ENCODE results near the gene SLC5A6. TPM values are rescaled to one million over a fixed set of nuclear protein-coding genes. Genes with fewer than 3 reads are reported as not detected.

Gene SLC5A6
- polyA plus RNA-seq (2011; rRNA removed) (22.3 and 33.7 TPM in 2 replicates), polyA minus RNA-seq (2011; rRNA and poly(A)+ RNA removed) (28.8 and 46.7 TPM in 2 replicates)

GRCh38 chr2:27211943-27212625 lies at the start of gene SLC5A6, which contains the start of gene ATRAID:
TSS of gene SLC5A6 (minus strand) at chr2:27212268. CDS start at chr2:27207650, 4,618 bp downstream.
TSS of gene ATRAID (plus strand) at chr2:27212041. CDS start at chr2:27212369, 328 bp downstream.
- CTCF ChIA-PET, result no interaction called here
- H3K27me3 ChIP-seq (ENCODE audit: control insufficient read depth, insufficient read depth, low read length), result no peaks in the 10 kb centered on the region
- POLR2A ChIA-PET, result interaction anchor here (0.6 to 0.7 kb wide), 3 partner anchors 18 to 1594 kb away, joined by 3 read pairs; partner anchors contain the start of gene PREB
- H3K4me3 ChIP-seq (ENCODE audit: low read depth, low read length), result peak within 1 kb of the TSS; percentile 87
- DNase-seq (ENCODE audit: low read depth), result no peak
- no peak for TF ChIP-seq CTCF (IDR thresholded peaks at IDR 0.05; ENCODE audit: insufficient read depth, low read depth, low read length)
- peaks cover 7% of the 10 kb centered on the region for H3K36me3 ChIP-seq (ENCODE audit: control insufficient read depth, insufficient read depth, low read length)

DNA sequence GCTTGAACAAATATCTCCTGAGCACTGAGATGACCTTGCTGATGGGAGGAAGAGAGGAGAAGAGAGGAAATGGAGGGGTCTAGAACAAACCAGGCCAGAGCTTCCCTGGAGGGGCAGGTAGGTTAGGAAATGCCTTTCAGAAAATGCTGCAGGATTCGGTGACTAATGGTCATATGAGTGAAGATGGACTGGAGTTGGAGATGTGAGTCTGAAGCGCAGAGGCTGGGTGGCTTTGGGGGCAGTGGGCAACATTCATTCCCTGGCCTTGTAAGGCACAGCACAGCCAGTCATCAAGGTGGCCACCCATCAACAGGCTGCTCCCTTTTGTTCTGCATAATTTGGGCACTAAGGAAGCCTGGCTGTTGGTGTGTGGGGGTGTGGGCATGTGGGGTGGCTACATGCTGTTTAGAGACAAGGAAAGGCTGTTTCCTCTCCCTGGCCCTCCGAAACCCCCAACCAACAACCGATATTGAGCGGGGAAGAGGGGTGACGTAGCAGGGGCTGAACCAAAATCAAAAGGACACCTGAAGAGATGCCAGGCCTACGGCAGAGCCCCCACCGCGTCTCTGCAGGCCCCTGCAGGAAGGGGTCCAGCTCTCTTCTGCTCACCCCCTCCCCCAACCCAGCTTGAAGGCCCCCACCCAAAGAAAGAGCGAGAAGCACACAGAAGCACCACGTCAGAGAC lies 49.3 kb upstream of the SLC5A6 start:
- H3K4me3 ChIP-seq (ENCODE audit: low read depth, low read length), result no peak overlapping the region
- H3K27me3 ChIP-seq (ENCODE audit: control insufficient read depth, insufficient read depth, low read length), result peaks cover 55% of the 10 kb centered on the region
- ChIA-PET CTCF (interaction anchor here (7.9 kb wide), 1 partner anchor 20 kb away, joined by 64 read pairs; the partner anchor contains the start of gene TRIM54), POLR2A (no interaction called here)
- no peak for TF ChIP-seq CTCF (IDR thresholded peaks at IDR 0.05; ENCODE audit: insufficient read depth, low read depth, low read length)
- H3K36me3 ChIP-seq (ENCODE audit: control insufficient read depth, insufficient read depth, low read length), result no peaks in the 10 kb centered on the region
- no peak for DNase-seq (ENCODE audit: low read depth)

DNA sequence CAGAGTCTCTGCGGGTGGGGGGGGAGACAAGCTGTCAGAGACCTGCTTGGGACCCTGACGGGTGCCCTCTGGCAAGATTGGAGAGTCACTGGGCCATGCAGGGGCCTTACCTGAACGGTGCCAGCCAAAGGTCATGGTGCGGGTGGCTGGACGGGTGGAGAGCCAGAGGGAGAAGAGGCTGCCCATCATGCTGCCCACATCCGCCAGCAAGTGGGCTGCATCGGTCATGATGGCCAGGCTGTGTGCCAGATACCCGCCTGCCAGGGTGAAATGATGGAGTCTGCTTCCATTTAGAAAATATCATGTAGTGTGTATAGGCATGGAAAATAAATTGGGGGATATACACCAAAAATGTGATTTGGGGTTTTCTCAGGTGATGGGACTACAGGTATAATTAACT lies 46.0 kb upstream of the SLC5A6 start:
- CTCF ChIA-PET, result interaction anchor here (1.5 to 1.8 kb wide), 2 partner anchors 9 to 21 kb away, joined by 4 to 9 read pairs; no protein-coding TSS in a partner anchor
- Histone ChIP-seq H3K36me3 (ENCODE audit: control insufficient read depth, insufficient read depth, low read length) (no peaks in the 10 kb centered on the region), H3K27me3 (ENCODE audit: control insufficient read depth, insufficient read depth, low read length) (peaks cover 31% of the 10 kb centered on the region), H3K4me3 (ENCODE audit: low read depth, low read length) (no peak overlapping the region)
- DNase-seq (ENCODE audit: low read depth), result no peak
- POLR2A ChIA-PET, result no interaction called here
- TF ChIP-seq CTCF (IDR thresholded peaks at IDR 0.05; ENCODE audit: insufficient read depth, low read depth, low read length), result no peak

GRCh38 chr2:27256855-27257454 lies 44.9 kb upstream of the SLC5A6 start:
- Histone ChIP-seq H3K4me3 (ENCODE audit: low read depth, low read length) (no peak overlapping the region), H3K27me3 (ENCODE audit: control insufficient read depth, insufficient read depth, low read length) (peaks cover 26% of the 10 kb centered on the region), H3K36me3 (ENCODE audit: control insufficient read depth, insufficient read depth, low read length) (no peaks in the 10 kb centered on the region)
- ChIA-PET POLR2A (no interaction called here), CTCF (interaction anchor here (1.3 to 1.6 kb wide), 2 partner anchors 8 to 45 kb away, joined by 4 read pairs; no protein-coding TSS in a partner anchor)
- no peak for DNase-seq (ENCODE audit: low read depth)
- no peak for TF ChIP-seq CTCF (IDR thresholded peaks at IDR 0.05; ENCODE audit: insufficient read depth, low read depth, low read length)

DNA sequence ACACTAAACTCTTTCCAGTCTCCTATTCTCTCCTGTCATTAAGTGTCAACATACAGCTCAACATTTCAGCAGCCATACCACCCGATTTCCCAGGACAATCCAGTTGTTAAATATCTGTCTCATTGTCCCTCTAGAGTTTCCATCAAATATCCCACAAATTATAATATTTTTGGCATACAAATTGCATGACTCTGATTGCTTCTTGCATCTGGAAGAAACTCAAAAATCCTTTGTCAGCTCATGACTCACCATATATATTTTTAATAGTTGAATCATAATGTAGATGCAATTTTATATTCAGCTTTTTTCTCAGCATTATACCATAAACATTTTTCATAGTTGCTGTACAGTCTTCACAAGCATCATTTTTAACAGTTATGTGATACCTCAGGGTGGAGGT lies 43.6 kb upstream of the SLC5A6 start:
- POLR2A ChIA-PET, result interaction anchor here (0.6 kb wide), 1 partner anchor 77 kb away, joined by 15 read pairs; no protein-coding TSS in a partner anchor
- CTCF ChIA-PET, result interaction anchor here (0.8 to 1.6 kb wide), 5 partner anchors 9 to 64 kb away, joined by 3 to 5 read pairs (median 4); no protein-coding TSS in a partner anchor
- no peaks in the 10 kb centered on the region for H3K36me3 ChIP-seq (ENCODE audit: control insufficient read depth, insufficient read depth, low read length)
- H3K4me3 ChIP-seq (ENCODE audit: low read depth, low read length), result no peak overlapping the region
- no peak for DNase-seq (ENCODE audit: low read depth)
- peaks cover 23% of the 10 kb centered on the region for H3K27me3 ChIP-seq (ENCODE audit: control insufficient read depth, insufficient read depth, low read length)
- TF ChIP-seq CTCF (IDR thresholded peaks at IDR 0.05; ENCODE audit: insufficient read depth, low read depth, low read length), result no peak

All from BJ (cell line).